HL-60 (cell line): ENCODE data around the gene IMMP2L.

Experiments
- DNase-seq, 2 experiments: peaks; one replicate each; pipeline ENCODE4 v3.0.0-alpha.2; 2010 to 2020; ENCODE audit warnings: low read depth in 1 of 2, low spot score in 1 of 2
- H3K27ac ChIP-seq: fragments of 250-450 bp; sonication (Bioruptor Pico); replicated peaks from 2 replicates; pipeline ENCODE4 v1.5.1; 2020; ENCODE audit warnings: mild to moderate bottlenecking, moderate library complexity
- H3K27me3 ChIP-seq: fragments of 250-450 bp; sonication (Bioruptor Pico); 2 replicates; pipeline ENCODE4 v1.5.1; 2021; ENCODE audit warnings: mild to moderate bottlenecking, moderate library complexity; ENCODE audit not compliant: insufficient read depth, poor library complexity, severe bottlenecking
- H3K4me3 ChIP-seq: replicated peaks from 2 replicates; pipeline ENCODE4 v1.5.1; 2011; ENCODE audit warnings: mild to moderate bottlenecking, control low read depth, low read length; ENCODE audit not compliant: insufficient read depth
- CTCF ChIP-seq: IDR thresholded peaks from one replicate; pipeline ENCODE4 v1.5.1; 2011; ENCODE audit warnings: low read length, control low read depth, inconsistent platforms; ENCODE audit not compliant: insufficient read depth
- GABPA ChIP-seq: IDR thresholded peaks from 2 replicates; pipeline ENCODE4 v1.6.1; 2012; ENCODE audit warnings: low read depth
- POLR2AphosphoS5 ChIP-seq: IDR thresholded peaks from 2 replicates; pipeline ENCODE4 v1.6.1; 2012; ENCODE audit warnings: low read depth
- SPI1 ChIP-seq: IDR thresholded peaks from 2 replicates; pipeline ENCODE4 v1.6.1; 2012; ENCODE audit warnings: low read depth, mild to moderate bottlenecking, borderline replicate concordance
- TF ChIP-seq, protein P1 (sequence below): IDR thresholded peaks from 2 replicates; pipeline ENCODE4 v1.6.1; 2012; ENCODE audit warnings: low read depth; ENCODE audit not compliant: insufficient replicate concordance

The IMMP2L gene

GRCh38 chr7:111578754-111579153, 16.5 kb upstream of the IMMP2L start:
- Histone ChIP-seq H3K4me3 (no peak overlapping the region), H3K27ac (no peak overlapping the region), H3K27me3 (no peaks in the 10 kb centered on the region)
- TF ChIP-seq, protein P1, sequence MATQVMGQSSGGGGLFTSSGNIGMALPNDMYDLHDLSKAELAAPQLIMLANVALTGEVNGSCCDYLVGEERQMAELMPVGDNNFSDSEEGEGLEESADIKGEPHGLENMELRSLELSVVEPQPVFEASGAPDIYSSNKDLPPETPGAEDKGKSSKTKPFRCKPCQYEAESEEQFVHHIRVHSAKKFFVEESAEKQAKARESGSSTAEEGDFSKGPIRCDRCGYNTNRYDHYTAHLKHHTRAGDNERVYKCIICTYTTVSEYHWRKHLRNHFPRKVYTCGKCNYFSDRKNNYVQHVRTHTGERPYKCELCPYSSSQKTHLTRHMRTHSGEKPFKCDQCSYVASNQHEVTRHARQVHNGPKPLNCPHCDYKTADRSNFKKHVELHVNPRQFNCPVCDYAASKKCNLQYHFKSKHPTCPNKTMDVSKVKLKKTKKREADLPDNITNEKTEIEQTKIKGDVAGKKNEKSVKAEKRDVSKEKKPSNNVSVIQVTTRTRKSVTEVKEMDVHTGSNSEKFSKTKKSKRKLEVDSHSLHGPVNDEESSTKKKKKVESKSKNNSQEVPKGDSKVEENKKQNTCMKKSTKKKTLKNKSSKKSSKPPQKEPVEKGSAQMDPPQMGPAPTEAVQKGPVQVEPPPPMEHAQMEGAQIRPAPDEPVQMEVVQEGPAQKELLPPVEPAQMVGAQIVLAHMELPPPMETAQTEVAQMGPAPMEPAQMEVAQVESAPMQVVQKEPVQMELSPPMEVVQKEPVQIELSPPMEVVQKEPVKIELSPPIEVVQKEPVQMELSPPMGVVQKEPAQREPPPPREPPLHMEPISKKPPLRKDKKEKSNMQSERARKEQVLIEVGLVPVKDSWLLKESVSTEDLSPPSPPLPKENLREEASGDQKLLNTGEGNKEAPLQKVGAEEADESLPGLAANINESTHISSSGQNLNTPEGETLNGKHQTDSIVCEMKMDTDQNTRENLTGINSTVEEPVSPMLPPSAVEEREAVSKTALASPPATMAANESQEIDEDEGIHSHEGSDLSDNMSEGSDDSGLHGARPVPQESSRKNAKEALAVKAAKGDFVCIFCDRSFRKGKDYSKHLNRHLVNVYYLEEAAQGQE = no peak
- TF ChIP-seq SPI1 (no peak), CTCF (no peak), GABPA (no peak), POLR2AphosphoS5 (no peak)
- DNase-seq = no peak

- H3K27me3 ChIP-seq = no peaks in the 10 kb centered on the region
- H3K27ac ChIP-seq = no peak overlapping the region
- DNase-seq = no peak
- no peak overlapping the region for H3K4me3 ChIP-seq
- TF ChIP-seq, protein P1 = no peak
- TF ChIP-seq GABPA (no peak), SPI1 (no peak), CTCF (no peak), POLR2AphosphoS5 (no peak)
Measured at GRCh38 chr7:111571720-111572119, 9.4 kb upstream of the IMMP2L start.

DNA sequence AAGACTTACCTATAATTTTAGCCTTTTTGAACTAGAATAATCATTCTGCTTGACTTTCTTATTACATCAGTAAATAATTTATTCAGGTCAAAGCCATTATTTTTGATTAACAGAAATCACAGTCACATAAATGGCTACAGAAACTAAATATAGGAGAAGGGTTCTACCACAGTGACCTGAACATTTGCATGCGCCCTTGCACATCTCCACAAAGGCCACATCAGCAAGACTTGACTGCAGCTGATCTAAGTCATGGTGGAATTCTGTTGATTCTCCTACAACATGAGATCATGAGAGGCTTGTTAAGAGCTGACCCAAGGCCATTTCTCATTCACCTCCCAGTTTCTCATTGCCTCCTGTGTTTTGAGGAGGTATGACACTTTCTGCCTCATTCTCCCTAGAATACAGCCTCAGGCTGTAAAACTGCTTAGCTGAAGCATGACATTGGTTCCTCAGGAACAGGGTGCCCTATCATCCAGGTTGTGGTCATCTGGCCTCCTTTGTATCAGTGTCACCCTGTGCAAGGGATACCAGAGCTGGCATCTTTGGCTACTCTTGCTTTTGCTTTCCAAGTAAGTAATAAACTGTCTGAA, 6.7 kb upstream of the IMMP2L start:
- no peak for DNase-seq
- TF ChIP-seq GABPA = no peak
- TF ChIP-seq CTCF = no peak
- TF ChIP-seq POLR2AphosphoS5 = no peak
- TF ChIP-seq, protein P1 = no peak
- no peak for TF ChIP-seq SPI1
- H3K27me3 ChIP-seq = no peaks in the 10 kb centered on the region
- H3K4me3 ChIP-seq = no peak overlapping the region
- no peak overlapping the region for H3K27ac ChIP-seq
